Activated CD8-positive, alpha-beta memory T cell treated with anti-CD3 and anti-CD28 coated beads, Interleukin-2, amount 50 U/mL, for 48 hours (primary cell): ENCODE data around the gene AKIRIN2.

Experiments used
- DNase-seq: peaks from one replicate; pipeline ENCODE4 v3.0.0-alpha.2; 2020

Gene AKIRIN2

DNA sequence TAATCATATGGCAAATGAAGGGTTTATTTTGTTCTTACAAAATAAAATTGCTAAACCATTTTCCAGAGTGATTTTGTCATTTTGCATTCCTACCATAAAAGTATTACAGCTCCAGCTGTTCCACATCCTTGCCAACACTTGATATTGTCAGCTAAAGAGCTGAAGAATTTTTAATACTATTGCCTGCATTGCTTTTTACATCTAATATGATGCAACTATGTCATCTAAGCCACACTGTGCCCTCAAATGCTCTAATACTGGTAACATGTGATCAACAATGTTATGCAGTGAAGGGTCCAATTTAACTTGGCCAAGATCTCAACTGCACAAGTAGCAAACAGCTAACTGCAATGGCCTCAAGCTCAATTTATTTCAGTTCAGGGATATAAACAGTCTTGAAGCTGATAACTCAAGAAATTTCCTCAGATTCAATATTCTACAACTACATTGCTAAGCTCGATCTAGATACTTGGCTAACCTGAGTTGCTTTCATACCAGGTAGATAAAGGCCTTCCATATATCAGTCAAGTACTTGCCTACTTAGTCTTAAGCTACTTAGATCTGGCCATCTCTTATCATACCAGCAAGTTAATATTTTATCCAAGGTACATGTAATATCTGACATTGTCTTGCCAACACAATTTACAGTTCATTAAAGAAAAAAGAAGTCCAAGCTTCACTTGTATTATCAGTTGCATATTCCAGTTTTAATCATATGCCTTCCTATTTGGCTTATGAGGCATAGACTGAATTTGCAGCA is 17.0 kb downstream of the AKIRIN2 start:
- no peak for DNase-seq

DNA sequence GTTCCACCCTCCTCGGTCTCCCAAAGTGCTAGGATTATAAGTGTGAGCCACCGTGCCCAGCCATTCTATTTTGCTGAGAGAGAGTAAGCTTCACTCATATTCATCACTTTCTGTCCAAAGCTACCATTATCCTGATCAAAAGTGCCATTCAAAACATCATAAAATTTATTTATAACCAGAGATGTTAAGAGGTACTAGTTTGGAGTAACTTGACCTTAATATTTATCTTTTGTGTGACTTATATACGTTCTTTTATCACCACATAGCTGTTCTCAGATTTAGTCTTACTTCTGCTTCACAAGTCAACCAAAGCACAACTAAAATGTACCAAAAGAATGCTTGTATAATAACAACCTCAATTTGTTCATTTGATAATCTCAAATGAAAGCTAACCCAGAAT is 18.1 kb downstream of the AKIRIN2 start:
- DNase-seq: no peak

DNA sequence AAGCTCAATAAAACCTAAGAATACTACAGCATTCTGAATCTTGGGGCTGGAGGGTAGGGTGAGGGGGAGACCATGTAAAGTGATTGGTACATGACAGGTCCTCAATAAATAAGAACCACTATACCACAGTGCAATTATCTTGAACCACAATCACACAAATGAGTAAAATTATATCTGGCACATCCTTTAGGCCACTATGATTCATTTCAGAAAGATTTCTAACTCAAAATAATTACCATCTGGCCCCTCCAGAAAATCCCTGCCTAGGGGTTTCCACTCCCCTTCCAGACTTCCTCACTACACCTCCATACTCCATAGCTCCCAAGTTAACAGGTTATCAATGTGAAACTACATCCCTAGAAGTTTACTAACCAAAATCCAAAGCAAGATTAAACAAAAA is 19.7 kb downstream of the AKIRIN2 start:
- DNase-seq: no peak

DNA sequence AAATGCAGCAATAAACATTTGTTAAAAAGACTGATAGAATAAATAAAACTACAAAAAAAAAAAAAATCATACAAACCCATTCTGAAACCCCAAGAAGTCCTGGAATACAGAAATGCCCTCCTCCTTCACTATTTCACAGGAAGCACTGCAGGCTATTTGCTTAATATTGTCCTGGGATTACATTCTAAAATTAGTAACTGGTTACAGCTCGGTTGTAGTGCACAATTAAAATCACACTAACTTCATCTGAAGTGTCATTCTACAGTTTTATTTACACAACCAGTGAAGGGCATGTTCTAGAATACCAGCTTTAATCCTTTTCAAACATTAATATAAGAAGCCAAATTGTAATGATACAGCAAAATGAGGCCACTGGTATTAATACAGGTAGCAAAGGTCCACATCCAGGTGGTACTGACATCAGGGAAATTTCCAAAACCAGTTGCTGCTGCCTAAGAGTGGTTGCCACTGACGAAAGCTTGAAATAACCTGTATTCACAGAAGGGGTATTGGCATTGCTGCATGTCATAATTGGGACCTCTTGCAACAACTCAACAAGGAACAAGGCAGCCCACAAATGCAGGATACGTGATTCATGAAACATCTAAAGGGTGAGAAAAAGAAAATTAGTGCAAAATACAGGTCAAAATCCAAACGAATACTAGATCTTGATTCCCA is 26.9 kb downstream of the AKIRIN2 start:
- no peak for DNase-seq

DNA sequence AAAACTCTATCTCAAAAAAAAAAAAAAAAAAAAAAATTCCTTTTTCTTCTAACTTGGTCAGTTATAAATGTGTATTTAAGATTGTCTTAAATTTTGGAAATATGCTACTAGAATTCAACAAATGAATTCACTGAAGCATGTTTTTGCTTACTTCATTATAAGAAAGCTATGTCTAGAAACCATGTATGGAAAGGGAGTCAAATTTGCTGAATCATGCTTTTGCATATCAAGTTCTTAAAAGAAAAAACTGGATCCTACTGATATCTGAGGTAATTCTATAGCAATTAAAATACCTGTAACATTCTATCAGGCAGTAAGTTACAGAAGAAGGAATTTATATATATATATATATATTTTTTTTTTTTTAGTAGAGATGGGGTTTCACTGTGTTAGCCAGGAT is 27.7 kb downstream of the AKIRIN2 start:
- no peak for DNase-seq

DNA sequence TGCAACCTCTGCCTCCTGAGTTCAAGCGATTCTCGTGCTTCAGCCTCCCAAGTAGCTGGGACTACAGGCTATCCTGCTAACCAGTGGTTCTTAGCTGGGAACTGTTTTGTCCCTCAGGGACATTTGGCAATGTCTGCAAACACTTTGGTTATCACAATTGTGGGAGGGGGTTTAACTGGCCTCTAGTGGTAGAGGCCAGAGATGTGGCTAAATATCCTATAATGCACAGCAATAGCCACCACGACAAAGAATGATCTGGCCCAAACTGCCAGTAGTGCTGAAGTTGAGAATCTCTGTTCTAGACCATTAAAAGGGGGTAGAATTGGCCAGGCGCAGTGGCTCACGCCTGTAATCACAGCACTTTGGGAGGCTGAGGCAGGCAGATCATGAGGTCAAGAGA is 28.8 kb downstream of the AKIRIN2 start:
- no peak for DNase-seq

DNA sequence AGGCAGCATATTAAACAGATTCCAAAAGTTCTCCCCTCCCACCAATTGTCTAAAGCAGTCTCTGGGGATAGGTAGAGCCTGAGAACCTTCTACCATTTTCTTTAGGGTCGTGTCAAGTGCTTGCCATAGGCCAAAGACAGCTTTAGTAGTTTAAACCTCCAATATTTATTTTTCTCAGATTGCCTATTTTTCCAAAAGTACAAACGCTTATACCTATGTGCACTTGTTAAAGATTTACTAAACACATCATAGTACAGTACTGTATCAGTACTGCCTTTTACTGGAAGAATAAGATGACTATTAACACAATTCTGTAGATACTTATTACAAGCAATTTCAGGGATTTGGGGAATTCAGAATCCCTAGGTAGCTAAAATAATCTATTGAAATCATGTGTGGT is 29.4 kb downstream of the AKIRIN2 start:
- no peak for DNase-seq

DNA sequence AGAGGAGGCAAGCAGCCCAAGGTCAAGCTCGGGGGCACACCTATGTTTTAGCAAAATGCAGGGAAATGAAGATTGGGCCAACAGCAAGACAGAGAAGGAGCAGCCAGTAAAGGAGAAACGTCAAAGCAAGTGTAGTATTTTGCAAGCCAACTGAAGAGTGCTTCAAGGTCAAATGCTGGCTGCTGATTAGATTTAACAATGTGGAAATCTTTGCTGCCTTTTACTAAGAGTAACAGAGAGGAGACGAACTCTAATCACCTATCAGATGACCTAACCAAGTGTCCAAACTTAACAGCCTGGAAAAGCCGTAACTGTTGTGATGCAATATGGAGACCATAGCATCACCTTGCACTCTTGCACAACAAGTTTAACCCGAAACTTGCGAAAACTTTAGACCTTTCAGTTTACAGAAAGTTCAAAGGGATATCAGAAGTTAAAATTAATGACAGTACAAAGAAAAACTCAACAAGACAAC is 30.4 kb downstream of the AKIRIN2 start:
- no peak for DNase-seq

DNA sequence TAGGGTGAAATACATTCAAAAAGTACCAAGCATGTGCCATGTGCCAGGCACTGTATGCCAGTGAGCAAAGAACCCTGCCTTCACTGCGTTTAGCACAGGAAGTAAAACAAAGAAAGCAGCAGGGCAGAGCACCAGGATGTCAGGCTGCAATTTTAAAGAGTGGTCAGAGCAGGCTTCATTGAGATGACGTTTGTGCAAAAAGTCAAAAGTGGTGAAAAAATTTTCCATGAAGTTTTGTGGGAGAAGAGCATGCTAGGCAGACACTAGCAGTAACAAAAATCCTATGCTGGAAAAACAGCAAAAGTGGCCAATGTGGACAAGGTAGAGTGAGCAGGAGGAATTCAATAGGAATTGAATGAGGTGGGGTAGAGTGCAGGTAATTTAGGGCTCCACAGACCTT is 31.3 kb downstream of the AKIRIN2 start:
- no peak for DNase-seq

DNA sequence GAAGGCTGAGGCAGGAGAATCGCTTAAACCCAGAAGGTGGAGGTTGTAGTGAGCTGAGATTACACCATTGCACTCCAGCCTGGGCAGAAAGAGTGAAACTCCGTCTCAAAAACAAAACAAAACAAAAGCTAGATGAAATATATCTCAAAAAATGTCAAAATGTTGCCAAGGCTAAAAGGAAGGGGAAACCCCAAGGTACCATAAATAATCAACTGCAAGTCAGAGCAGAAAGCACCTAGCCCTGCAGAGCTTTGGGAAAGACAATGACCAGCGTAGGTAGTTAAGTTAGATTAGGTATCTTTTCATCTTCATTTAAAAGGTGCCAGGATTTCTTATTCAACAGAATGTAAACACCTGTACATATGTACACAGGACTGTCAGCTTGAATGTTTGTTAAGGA is 33.0 kb downstream of the AKIRIN2 start:
- DNase-seq: no peak

DNA sequence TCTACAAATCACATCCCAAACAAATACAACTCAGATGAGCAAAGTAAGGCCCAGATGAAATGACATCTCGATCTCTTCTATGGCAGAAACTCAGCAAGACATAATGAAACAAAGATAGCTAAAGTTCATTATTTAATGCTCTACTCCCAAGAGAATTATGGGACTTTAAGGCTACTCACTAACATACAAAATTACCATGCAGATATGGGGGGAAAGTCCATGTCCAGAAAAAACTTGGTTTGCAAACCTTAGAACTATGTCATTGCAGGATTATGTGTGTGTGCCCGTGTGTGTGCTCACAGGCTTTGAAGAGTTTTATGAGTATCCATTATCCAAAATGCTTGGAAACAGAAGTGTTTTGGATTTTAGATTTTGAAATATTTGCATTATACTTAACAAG is 34.0 kb downstream of the AKIRIN2 start:
- DNase-seq: no peak

DNA sequence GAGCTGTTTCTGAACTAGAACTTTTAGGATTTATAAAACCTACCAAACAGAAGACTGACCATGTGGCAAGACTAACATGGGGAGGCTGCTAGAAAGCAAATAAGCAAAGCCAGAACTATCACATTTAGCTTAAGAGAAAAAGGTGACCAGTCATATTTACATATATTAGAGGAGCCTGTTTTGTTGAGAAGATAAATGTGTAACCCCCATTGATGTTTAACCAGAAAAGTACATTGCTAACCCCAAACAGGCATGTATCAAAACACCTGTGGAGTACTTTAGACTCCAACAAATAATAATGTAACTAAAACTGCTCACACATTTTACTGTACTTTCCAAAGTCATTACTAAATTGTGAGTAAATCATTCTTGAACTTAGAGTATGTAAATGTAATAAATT is 35.0 kb downstream of the AKIRIN2 start:
- DNase-seq: no peak

DNA sequence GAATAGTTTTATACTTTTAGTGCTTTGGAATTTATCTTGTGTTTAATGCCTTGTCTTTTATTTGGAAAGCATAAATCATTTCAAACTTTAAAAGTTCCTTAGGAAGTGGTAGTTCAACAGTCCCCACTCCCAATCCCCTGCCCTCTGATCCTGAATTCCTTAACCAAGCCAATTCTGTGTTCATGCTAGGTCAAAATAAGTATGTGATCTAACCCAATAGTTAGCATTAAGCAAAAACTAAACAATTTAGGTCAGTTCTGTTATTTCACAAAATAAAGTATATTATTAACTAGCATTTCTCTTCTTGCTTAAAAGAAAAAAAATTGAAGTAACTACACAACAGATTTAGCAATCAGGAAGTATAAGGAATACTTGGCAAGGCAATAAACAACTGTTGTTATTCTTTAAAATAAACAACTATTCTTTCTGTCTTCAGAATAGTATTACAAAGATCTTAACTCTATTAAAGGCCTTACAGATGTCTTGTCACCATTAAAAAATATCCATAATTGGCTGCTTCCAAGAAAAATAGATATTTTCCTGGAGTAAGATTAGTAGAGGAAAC is 37.0 kb downstream of the AKIRIN2 start:
- no peak for DNase-seq

DNA sequence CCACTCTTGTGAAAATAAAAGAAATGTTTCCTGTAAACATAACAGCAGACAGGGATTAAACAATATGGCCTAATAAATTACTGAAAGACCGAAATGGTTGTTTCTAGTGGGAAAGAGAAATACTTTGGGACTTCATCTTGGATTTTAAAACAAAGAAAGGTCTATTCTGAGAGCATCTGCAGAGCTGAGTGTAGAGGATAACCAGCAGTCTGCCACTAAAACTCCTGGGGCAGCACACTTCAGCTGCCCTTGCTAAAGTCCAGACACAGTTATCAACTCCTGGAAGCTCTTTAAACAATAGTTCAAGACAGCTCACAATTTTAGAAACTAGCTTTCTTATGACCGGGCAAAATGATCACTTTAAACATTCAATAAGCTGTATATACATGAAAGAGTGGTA is 38.6 kb downstream of the AKIRIN2 start:
- DNase-seq: no peak

DNA sequence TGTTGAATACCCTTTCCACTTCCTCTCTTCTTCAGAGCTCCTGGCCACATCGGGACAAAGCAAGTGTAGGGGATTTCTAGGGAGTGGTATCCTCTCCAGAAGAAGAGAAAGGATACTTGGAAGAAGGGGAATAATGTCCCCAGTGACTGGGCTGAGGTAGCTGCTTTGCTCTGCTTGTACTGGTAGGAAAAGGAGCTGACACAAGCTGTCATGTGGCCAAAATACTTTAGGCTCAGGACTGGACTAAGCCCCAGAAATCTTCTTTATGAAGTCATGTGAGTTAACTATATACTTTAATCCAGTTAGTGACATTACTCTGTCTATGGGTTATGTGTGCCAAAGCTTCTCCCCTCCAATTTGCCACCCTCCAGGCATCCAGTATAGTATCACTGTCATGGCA is 40.5 kb downstream of the AKIRIN2 start:
- DNase-seq: no peak

DNA sequence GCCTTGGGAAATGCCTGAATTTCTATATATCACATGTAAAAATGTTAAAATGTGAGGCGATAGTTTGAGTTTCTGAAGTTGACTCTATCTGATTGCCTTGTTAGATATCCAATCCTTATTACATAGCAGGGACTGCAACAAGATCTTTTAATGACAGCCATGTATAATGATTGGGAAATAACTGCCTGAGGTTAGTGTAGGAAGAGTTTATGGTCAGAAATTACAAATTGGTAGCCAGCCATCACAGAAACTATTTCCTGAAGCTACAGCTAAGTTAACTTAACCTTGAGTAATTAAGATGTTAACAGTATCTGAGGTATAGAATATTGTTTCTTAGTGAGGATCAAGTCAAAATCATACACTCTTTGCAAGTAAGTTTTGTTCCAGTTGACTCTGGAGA is 41.0 kb downstream of the AKIRIN2 start:
- no peak for DNase-seq

DNA sequence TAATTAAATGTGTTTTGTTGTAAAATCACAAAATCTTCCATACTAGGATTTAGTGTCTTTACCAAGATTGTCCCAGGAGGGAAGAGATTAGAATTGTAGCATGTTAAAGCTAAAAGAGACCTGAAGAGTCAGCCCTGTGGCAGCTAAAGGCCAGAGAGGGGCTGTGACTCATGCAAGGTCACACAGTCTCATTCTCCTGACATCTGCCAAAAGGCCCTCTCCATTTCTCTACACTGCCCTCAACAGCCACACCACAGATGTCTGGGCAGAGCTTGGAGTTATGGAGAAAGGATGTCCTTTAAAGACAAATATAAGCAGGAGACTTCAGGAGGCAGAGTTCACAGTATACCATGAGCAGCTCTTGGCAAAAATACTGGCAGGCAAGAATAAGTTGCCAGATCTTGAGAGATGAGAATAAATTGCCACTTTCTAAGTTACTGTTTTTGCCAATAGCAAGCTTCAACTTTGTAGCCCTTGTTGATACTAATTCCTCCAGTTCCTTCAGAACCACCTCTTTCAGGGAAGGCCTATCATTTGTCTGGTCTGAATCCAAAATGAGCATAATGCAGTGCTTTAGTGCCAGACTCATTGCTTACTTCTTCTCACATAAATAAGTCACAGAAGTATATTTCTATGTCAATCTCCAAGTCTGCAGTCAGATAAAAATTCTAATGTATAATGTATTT is 41.7 kb downstream of the AKIRIN2 start:
- no peak for DNase-seq

DNA sequence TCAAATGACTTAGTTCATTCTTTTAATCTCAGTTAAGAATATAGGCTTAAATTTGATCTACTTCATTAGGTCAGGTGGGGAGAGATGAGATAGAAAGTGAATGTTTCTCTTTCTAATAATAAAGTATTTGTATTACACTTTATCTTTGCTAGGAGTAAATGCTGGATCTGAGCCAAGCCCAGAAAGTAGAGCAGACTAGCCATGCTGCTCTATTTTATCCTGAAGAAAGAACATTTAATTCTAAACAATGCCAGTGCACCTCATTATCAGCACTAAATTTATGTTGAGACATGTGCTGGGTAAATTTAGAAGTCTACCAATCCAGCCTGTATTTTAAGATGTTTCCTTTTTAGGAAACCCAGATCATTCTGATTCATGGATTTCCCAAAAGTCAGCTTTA is 43.5 kb downstream of the AKIRIN2 start:
- no peak for DNase-seq

DNA sequence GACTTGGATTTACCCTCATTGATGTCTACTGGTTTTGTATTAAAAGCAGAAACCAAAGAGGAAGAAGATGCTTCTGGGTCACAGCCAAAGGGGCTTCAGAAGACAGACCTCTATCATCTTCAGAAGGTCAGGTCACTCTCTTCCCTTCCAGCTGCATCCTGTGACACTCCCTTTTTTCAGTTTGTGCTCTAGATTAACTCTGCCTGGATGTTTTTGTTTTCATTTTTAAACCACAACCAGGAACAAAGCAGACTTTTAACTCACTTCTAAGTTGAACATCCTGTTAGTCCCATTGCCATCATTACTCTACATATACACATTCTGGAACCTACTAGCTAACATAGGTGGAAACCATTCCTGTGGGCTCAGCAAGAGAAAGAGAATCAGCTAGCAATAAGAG is 45.2 kb downstream of the AKIRIN2 start:
- no peak for DNase-seq

DNA sequence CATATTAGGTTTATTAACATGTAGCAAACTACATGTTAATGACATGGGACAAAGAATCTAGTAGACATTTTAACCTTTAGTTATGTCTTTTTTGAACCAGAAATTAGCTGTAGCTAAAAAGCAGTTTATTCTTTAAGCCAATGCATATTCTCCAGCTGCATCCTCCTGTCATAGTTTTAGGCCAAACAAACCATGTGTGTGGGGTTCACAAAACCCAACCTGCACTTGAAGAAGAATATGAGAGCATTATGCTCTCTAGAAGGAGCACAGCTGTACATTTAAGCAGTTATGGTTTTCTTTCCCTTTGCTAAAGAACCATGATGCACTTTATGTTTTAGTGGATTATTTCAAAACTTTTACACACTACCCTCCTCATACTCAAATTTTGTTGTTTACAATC is 46.2 kb downstream of the AKIRIN2 start:
- DNase-seq: no peak

DNA sequence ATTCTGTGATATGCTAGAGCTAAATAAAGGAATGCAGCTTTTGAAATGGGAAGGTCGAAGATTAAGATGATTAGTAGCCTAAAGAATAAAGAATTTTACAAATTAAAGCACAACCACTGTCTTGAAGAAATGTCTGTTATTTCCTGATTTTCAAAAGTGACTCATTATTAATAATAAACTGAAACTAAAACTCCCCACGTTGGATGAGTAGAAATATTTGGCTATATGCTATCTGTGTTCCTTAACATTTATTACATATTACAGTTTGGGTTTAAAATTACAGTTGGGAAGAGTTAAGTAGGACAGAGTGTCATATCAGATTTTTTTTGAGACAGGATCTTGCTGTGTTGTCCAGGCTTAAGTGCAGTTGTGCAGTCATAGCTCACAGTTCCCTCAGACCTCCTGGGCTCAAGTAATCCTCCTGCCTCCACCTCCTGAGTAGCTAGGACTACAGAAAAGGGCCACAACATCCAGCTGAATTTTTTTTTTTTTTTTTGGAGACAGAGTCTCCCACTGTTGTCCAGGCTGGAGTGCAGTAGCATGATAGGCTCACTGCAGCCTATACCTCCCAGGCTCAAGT is 47.1 kb downstream of the AKIRIN2 start:
- DNase-seq: no peak

DNA sequence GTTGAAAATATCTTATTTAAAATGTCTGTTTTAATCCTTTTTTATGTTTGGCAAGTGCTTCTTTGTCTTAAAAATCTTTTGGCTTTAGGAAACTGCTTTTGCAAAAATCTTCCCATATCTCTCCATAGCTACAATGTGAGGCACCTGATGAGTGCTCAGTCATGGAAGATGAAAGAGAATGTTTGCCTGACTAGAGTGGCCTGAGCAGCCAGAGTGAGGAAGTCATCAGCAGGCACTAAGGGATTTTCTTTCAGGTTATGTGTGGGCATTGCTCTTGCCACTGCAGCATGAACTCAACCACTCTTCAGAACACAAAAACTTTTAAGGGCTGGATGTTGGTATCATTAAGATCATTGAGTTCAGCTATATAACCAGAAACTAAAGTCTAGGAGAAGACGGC is 47.9 kb downstream of the AKIRIN2 start:
- DNase-seq: no peak
